Measurements from ENCODE around the gene NEUROD2.

DNA sequence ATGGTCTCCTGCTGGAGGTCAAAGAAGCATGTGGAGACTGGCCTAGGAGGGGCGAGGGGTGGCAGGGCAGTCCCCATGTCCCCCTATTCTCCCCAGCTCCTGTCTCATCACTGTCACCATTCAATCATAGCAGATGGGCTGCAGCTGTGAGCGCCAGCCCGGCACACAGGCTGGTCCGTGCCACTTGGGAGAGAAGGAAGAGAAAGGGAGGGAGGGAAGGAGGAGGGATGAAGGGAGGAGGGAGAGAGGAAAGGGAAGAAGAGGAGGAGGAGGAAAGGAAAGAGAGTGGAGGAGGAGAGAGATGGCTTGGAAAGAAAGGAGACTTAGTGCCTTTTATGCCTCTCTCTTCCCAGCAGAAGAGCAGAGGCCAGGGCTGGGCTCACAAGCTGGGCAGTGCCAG lies 12.4 kb downstream of the NEUROD2 start:
- no peak for TF ChIP-seq SP1 (IDR thresholded peaks at IDR 0.05)
- TF ChIP-seq TAF1 (conservative IDR thresholded peaks at IDR 0.05), result no peak
- TF ChIP-seq, protein P1, sequence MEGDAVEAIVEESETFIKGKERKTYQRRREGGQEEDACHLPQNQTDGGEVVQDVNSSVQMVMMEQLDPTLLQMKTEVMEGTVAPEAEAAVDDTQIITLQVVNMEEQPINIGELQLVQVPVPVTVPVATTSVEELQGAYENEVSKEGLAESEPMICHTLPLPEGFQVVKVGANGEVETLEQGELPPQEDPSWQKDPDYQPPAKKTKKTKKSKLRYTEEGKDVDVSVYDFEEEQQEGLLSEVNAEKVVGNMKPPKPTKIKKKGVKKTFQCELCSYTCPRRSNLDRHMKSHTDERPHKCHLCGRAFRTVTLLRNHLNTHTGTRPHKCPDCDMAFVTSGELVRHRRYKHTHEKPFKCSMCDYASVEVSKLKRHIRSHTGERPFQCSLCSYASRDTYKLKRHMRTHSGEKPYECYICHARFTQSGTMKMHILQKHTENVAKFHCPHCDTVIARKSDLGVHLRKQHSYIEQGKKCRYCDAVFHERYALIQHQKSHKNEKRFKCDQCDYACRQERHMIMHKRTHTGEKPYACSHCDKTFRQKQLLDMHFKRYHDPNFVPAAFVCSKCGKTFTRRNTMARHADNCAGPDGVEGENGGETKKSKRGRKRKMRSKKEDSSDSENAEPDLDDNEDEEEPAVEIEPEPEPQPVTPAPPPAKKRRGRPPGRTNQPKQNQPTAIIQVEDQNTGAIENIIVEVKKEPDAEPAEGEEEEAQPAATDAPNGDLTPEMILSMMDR (IDR thresholded peaks at IDR 0.05; ENCODE audit: low read depth, low read length, missing input control), result no peak
- TF ChIP-seq, protein P2, sequence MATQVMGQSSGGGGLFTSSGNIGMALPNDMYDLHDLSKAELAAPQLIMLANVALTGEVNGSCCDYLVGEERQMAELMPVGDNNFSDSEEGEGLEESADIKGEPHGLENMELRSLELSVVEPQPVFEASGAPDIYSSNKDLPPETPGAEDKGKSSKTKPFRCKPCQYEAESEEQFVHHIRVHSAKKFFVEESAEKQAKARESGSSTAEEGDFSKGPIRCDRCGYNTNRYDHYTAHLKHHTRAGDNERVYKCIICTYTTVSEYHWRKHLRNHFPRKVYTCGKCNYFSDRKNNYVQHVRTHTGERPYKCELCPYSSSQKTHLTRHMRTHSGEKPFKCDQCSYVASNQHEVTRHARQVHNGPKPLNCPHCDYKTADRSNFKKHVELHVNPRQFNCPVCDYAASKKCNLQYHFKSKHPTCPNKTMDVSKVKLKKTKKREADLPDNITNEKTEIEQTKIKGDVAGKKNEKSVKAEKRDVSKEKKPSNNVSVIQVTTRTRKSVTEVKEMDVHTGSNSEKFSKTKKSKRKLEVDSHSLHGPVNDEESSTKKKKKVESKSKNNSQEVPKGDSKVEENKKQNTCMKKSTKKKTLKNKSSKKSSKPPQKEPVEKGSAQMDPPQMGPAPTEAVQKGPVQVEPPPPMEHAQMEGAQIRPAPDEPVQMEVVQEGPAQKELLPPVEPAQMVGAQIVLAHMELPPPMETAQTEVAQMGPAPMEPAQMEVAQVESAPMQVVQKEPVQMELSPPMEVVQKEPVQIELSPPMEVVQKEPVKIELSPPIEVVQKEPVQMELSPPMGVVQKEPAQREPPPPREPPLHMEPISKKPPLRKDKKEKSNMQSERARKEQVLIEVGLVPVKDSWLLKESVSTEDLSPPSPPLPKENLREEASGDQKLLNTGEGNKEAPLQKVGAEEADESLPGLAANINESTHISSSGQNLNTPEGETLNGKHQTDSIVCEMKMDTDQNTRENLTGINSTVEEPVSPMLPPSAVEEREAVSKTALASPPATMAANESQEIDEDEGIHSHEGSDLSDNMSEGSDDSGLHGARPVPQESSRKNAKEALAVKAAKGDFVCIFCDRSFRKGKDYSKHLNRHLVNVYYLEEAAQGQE (IDR thresholded peaks at IDR 0.05), result no peak
- no peak for TF ChIP-seq EGR1 (IDR thresholded peaks at IDR 0.05; ENCODE audit: low read depth in 2 of 2)
- TF ChIP-seq GABPA (IDR thresholded peaks at IDR 0.05 in 1 of 2, conservative IDR thresholded peaks at IDR 0.05 in 1 of 2), result no peak
- TF ChIP-seq YY1 (IDR thresholded peaks at IDR 0.05), result no peak
- TF ChIP-seq, protein P3, sequence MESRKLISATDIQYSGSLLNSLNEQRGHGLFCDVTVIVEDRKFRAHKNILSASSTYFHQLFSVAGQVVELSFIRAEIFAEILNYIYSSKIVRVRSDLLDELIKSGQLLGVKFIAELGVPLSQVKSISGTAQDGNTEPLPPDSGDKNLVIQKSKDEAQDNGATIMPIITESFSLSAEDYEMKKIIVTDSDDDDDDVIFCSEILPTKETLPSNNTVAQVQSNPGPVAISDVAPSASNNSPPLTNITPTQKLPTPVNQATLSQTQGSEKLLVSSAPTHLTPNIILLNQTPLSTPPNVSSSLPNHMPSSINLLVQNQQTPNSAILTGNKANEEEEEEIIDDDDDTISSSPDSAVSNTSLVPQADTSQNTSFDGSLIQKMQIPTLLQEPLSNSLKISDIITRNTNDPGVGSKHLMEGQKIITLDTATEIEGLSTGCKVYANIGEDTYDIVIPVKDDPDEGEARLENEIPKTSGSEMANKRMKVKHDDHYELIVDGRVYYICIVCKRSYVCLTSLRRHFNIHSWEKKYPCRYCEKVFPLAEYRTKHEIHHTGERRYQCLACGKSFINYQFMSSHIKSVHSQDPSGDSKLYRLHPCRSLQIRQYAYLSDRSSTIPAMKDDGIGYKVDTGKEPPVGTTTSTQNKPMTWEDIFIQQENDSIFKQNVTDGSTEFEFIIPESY (IDR thresholded peaks at IDR 0.05), result no peak
- TF ChIP-seq, protein P4, sequence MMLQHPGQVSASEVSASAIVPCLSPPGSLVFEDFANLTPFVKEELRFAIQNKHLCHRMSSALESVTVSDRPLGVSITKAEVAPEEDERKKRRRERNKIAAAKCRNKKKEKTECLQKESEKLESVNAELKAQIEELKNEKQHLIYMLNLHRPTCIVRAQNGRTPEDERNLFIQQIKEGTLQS (IDR thresholded peaks at IDR 0.05), result no peak
- TF ChIP-seq, protein P5, sequence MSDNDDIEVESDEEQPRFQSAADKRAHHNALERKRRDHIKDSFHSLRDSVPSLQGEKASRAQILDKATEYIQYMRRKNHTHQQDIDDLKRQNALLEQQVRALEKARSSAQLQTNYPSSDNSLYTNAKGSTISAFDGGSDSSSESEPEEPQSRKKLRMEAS (IDR thresholded peaks at IDR 0.05), result no peak
- no peak for TF ChIP-seq JUND (IDR thresholded peaks at IDR 0.05)
- no peak for TF ChIP-seq FOXA2 (IDR thresholded peaks at IDR 0.05)

Measured in liver (tissue), 3 donors.